OCI-M2 (cell line): ENCODE measurements around the gene SMIM35.
"Not testable (repeated sequence)": the region's sequence is repeated elsewhere in the genome, so short reads cannot be mapped to it uniquely, and the experiment has no call there.

Source experiments
- DNase-seq: peaks from one replicate; lab custom pipeline; 2025; ENCODE audit not compliant: unreplicated experiment; lab: John Stamatoyannopoulos, UW

Gene SMIM35

GRCh38 chr11:118082880-118083552, 3.7 kb downstream of the SMIM35 start:
- DNase-seq, result no peak

- DNase-seq, result no peak
Observed at GRCh38 chr11:118081241-118081958, 5.4 kb downstream of the SMIM35 start.

GRCh38 chr11:118080296-118080695, 6.5 kb downstream of the SMIM35 start:
- DNase-seq, result no peak

GRCh38 chr11:118079491-118079890, 7.3 kb downstream of the SMIM35 start:
- no peak for DNase-seq

- no peak for DNase-seq
Observed at GRCh38 chr11:118078911-118079411, 7.8 kb downstream of the SMIM35 start.

- DNase-seq, result no peak
Observed at GRCh38 chr11:118076754-118077281, 9.9 kb downstream of the SMIM35 start, which contains the start of gene TMPRSS4. Gene TMPRSS4 (plus strand): TSS chr11:118077078. CDS start chr11:118077303, 225 bp downstream.

GRCh38 chr11:118074785-118075184, 12.0 kb downstream of the SMIM35 start:
- DNase-seq, result no peak

GRCh38 chr11:118074091-118074685, 12.6 kb downstream of the SMIM35 start:
- DNase-seq, result no peak

GRCh38 chr11:118073554-118073953, 13.2 kb downstream of the SMIM35 start:
- DNase-seq, result no peak

GRCh38 chr11:118071416-118072030, 15.2 kb downstream of the SMIM35 start:
- DNase-seq, result no peak

GRCh38 chr11:118068945-118069612, 17.7 kb downstream of the SMIM35 start:
- no peak for DNase-seq

- no peak for DNase-seq
Observed at GRCh38 chr11:118068206-118068944, 18.4 kb downstream of the SMIM35 start.

GRCh38 chr11:118067006-118067405, 19.8 kb downstream of the SMIM35 start:
- no peak for DNase-seq

GRCh38 chr11:118065384-118065783, 21.4 kb downstream of the SMIM35 start:
- DNase-seq, result no peak

- DNase-seq, result no peak
Observed at GRCh38 chr11:118064956-118065355, 21.8 kb downstream of the SMIM35 start.

GRCh38 chr11:118062631-118063030, 24.1 kb downstream of the SMIM35 start:
- DNase-seq, result not testable (repeated sequence)

GRCh38 chr11:118062181-118062580, 24.6 kb downstream of the SMIM35 start:
- DNase-seq, result not testable (repeated sequence)

- DNase-seq, result no peak
Observed at GRCh38 chr11:118061586-118062125, 25.1 kb downstream of the SMIM35 start.

GRCh38 chr11:118060869-118061268, 25.9 kb downstream of the SMIM35 start:
- DNase-seq, result no peak
